NCI-H460 (cell line): ENCODE measurements around the gene COPS9. TPM values are rescaled to one million over a fixed set of nuclear protein-coding genes. Genes with fewer than 3 reads are reported as not detected.

Experiments used
- DNase-seq: peaks from one replicate; pipeline ENCODE4 v3.0.0-alpha.2; 2016; ENCODE audit warnings: low read depth; ENCODE audit errors: extremely low read depth
- polyA plus RNA-seq: library from polyadenylated mRNA; depleted of rRNA; stranded (reverse); fragments of >200 nt; gene quantifications from 2 replicates; pipeline ENCODE4 v1.2.3, GENCODE V29; 2014; cell fraction: nucleus; rRNA removed
- total RNA-seq: library from RNA; depleted of rRNA; stranded (reverse); fragments of >200 nt; shearing (Covaris generic); gene quantifications from 2 replicates; pipeline ENCODE4 v1.2.3, GENCODE V29; 2014; rRNA removed

Gene COPS9
- 134 and 144 TPM in 2 replicates for total RNA-seq
- 243 and 693 TPM in 2 replicates for polyA plus RNA-seq

GRCh38 chr2:240136013-240136670 is at the start of gene COPS9:
COPS9 (minus strand) TSS chr2:240136305; CDS start chr2:240136284, 21 bp downstream.
- DNase-seq: peak; percentile 82

- no peak for DNase-seq
These were observed 48.6 kb upstream of the COPS9 start for GRCh38 chr2:240184656-240185055.

- DNase-seq: no peak
These were observed 47.9 kb upstream of the COPS9 start for GRCh38 chr2:240183875-240184590.

GRCh38 chr2:240183006-240183874 is 47.1 kb upstream of the COPS9 start:
- DNase-seq: no peak

GRCh38 chr2:240182476-240182875 is 46.4 kb upstream of the COPS9 start:
- DNase-seq: no peak

GRCh38 chr2:240182001-240182400 is 45.9 kb upstream of the COPS9 start:
- DNase-seq: no peak

GRCh38 chr2:240179941-240180666 is 44.0 kb upstream of the COPS9 start:
- no peak for DNase-seq

- no peak for DNase-seq
These were observed 43.2 kb upstream of the COPS9 start for GRCh38 chr2:240179186-240179815.

GRCh38 chr2:240178564-240178963 is 42.5 kb upstream of the COPS9 start:
- no peak for DNase-seq

GRCh38 chr2:240174496-240174895 is 38.4 kb upstream of the COPS9 start:
- no peak for DNase-seq

GRCh38 chr2:240172071-240172895 is 36.2 kb upstream of the COPS9 start:
- DNase-seq: no peak

- DNase-seq: no peak
These were observed 34.8 kb upstream of the COPS9 start for GRCh38 chr2:240170883-240171282.

- DNase-seq: no peak
These were observed 34.2 kb upstream of the COPS9 start for GRCh38 chr2:240170354-240170735.

- DNase-seq: no peak
These were observed 33.6 kb upstream of the COPS9 start for GRCh38 chr2:240169486-240170353.

GRCh38 chr2:240168546-240169361 is 32.6 kb upstream of the COPS9 start:
- DNase-seq: no peak

GRCh38 chr2:240168041-240168440 is 31.9 kb upstream of the COPS9 start:
- DNase-seq: no peak

- DNase-seq: no peak
These were observed 31.4 kb upstream of the COPS9 start for GRCh38 chr2:240167588-240167880.
